NOMO-1 treated with DMSO at 0.1 percent for 48 hours (cell line): ENCODE measurements around the gene NEUROD4.

ENCODE experiments used
- DNase-seq: peaks from one replicate; lab custom pipeline; 2025; ENCODE audit not compliant: unreplicated experiment; lab: John Stamatoyannopoulos, UW

The NEUROD4 gene

GRCh38 chr12:54997929-54998522, 21.7 kb upstream of the NEUROD4 start:
- DNase-seq: no peak

GRCh38 chr12:54998958-54999510, 20.7 kb upstream of the NEUROD4 start:
- peak; percentile 30 for DNase-seq

- no peak for DNase-seq
Observed at GRCh38 chr12:55001198-55001868, 18.4 kb upstream of the NEUROD4 start.

GRCh38 chr12:55002355-55002754, 17.4 kb upstream of the NEUROD4 start:
- no peak for DNase-seq

DNA sequence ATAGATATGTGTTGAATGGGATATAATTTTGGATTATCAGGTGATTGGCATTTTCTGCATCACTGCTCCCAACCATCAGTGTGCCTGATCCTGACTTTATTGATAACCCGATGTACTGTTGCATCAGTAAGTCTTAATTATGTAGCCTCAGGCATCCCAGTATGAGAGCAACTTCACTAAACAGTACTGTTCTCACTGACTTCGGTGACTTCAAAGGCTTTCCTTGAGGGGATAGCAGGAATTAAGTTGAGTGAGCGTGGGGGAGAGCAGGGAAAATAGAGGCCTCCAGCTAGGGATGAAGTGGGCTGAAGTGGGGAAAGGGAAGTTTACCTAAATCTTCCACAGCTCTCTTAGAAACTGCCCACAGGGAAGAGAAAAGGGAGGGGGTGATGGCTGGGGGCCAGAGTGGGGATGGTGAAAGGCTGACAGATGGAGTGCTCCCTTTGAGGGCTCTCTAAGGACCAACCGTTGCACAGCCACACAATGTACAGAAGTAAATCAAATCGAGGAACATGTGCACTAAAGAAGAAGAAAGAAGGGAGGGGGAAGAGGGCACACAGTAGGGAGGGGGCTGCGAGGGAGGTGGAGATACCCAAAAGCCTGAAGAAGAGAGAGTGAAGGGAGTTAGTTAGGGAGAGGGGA, 10.7 kb upstream of the NEUROD4 start:
- no peak for DNase-seq

GRCh38 chr12:55017416-55017925, 2.3 kb upstream of the NEUROD4 start:
- DNase-seq: no peak

GRCh38 chr12:55024575-55024974, 4.8 kb downstream of the NEUROD4 start:
- DNase-seq: no peak

- no peak for DNase-seq
Observed at GRCh38 chr12:55025508-55025907, 5.7 kb downstream of the NEUROD4 start.

DNA sequence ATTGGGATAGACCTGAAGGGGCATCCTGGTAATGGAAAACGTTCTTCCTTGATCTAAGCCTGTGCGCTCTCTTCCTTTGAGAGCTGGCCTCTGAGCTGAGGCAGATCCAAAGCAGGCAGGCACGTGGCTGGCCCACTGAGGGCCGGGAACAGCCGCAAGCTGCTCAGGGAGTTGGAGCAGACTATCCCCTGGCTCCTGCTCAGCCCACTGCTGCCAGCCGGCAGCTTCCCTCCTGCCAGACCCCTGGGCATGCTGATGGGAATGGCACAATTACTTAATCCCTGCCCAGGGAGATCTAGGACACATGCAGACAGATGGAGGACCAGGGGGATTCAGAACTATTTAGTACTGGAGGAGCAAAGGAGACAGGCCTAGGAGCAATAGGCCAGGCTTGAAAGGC, 14.4 kb downstream of the NEUROD4 start:
- no peak for DNase-seq

DNA sequence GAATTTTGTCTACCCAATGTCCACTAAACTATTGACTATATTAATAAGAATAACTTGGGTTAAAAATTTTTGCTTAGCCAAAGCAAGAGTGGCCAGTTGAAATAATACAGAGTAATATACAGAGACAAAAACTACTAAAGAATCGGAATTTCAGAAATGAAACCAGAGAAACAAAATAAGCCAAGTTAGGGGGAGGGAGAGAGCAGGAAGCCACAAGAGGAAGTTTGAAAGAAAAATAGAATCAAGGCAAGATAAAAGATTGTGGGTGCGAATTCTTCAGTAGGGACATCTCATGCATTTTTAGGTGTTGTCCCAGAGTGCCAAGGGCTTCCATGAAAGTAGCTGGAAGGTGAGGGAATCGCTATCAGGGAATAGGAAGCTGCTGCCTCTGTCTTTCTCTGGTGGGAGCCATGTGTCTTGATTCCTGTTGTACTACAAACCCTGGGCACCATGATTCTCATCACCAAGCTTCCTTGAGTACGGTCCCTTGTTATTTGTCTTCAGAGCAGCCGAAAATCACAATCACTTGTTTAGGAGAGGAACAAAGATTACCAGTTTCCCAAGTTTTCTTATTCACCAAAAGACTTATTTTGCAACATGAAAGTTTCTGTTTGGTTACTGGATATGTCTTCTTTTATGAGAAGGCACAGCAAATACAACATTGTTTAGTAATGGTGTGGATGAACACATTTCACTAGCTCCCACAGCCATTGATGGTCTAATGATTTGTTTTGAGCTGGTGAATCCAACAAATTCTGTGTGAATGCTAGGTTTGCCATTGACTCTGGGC, 16.7 kb downstream of the NEUROD4 start:
- DNase-seq: peak; percentile 66

- no peak for DNase-seq
Observed at GRCh38 chr12:55037351-55037987, 17.7 kb downstream of the NEUROD4 start.

GRCh38 chr12:55039395-55040354, 19.9 kb downstream of the NEUROD4 start:
- DNase-seq: no peak

DNA sequence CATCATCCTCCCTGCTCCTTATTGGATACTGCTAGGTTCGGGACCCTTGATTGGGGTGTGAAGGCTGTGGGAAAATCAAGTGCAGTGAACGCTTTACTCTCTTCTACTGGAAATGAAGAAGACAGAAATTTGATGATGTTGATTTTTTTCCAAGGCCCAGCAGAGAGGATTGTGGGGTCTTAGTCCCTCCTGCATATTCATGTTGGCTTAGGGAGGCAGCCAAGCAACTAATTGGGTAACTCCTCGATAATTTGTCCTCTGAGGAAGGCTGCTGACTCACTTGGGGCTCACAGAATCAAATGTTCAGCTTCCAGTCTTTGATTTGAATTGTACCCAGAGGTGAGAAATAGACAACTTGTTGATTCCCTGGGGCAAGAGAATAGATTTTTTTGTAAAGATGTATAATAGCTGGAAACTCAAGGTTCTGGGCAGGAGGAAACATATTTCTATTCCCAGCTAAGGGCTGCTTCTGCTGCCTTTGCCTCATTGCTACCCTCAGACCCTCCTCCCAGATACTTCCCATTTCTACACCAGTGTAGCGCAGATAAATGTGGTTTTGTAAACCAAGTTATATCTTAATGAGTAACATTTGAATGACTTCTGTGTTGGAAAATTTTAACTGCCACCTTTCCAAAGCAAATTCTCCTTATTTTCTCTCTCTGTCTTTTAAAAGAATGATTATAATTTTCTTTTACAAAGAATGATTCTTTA, 21.7 kb downstream of the NEUROD4 start:
- DNase-seq: peak; percentile 49

- peak; percentile 84 for DNase-seq
Observed at GRCh38 chr12:55043542-55043941, 23.8 kb downstream of the NEUROD4 start.

DNA sequence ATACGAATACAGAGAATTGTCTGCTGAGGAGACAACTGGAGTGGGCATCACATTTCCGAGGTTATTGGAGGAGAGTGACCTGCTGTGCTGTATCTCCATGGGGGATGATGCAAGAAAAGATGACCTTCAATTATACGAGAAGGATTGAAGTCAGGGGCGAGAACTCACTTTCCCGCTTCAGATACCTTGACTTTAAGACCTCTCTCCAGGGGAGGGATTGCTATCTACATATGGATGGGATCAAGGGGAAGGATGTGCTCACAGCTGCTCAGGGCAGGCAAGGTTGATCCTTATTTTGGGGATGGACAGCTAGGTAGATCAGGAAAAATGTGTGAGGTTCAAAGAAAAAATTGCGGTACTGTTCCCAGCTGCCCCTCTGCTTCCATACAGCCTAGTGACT, 24.4 kb downstream of the NEUROD4 start:
- DNase-seq: no peak

DNA sequence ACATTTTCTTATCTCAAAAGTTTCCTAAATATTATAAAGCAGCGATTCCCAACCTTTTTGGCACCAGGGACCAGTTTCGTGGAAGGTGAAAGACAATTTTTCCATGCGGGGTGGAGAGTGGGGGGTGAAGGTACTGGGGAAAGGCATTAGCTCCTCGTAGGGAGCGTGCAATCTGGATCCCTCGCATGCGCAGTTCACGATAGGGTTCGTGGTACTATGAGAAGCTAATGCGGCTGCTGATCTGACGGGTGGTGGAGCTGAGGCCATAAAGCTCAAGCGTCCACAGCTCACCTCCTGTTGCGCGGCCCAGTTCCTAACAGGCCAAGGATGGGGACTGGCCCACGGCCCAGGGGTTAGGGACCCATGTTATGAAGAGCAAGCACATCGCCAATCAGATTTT, 29.9 kb downstream of the NEUROD4 start:
- no peak for DNase-seq

GRCh38 chr12:55051197-55051947, 31.6 kb downstream of the NEUROD4 start:
- no peak for DNase-seq

- no peak for DNase-seq
Observed at GRCh38 chr12:55057481-55057880, 37.7 kb downstream of the NEUROD4 start.
